NCI-H748 treated with DMSO at 0.1 percent for 48 hours (cell line): ENCODE data around the gene AMN.

ENCODE experiments used
- DNase-seq: peaks from one replicate; lab custom pipeline; 2025; lab: John Stamatoyannopoulos, UW

The AMN gene

GRCh38 chr14:102927878-102928411 lies 5.5 kb downstream of the AMN start:
- no peak for DNase-seq

GRCh38 chr14:102928412-102929240 lies 6.2 kb downstream of the AMN start:
- DNase-seq = peak; percentile 62

DNA sequence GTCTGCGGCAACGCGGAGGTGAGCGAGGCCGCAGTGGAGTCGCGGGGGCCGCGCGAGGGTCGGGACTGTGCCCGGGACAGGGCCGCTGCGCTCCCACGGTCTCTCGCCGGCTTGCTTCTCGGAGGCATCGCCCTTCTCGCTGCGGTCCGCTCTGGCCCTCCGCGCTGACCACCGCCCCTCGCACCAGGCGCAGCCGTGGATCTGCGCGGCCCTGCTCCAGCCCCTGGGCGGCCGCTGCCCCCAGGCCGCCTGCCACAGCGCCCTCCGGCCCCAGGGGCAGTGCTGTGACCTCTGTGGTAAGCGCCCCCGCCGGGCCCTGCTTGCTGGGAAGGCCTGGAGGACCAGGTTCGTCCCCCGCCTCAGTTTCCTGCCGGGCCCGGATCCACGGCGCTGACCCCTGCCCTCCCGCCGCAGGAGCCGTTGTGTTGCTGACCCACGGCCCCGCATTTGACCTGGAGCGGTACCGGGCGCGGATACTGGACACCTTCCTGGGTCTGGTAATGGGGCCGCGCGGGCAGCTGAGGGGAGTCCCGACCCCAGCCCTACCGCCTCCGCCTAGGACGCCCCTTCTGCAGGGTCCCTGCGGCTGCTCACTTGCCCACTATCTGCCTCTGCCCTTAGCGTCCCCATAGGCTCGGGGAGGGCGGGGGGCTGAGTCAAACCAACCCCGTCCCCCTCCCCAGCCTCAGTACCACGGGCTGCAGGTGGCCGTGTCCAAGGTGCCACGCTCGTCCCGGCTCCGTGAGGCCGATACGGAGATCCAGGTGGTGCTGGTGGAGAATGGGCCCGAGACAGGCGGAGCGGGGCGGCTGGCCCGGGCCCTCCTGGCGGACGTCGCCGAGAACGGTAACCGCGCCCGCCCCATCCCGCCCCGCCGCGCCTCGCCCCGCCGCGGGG lies 7.0 kb downstream of the AMN start:
- DNase-seq = no peak

DNA sequence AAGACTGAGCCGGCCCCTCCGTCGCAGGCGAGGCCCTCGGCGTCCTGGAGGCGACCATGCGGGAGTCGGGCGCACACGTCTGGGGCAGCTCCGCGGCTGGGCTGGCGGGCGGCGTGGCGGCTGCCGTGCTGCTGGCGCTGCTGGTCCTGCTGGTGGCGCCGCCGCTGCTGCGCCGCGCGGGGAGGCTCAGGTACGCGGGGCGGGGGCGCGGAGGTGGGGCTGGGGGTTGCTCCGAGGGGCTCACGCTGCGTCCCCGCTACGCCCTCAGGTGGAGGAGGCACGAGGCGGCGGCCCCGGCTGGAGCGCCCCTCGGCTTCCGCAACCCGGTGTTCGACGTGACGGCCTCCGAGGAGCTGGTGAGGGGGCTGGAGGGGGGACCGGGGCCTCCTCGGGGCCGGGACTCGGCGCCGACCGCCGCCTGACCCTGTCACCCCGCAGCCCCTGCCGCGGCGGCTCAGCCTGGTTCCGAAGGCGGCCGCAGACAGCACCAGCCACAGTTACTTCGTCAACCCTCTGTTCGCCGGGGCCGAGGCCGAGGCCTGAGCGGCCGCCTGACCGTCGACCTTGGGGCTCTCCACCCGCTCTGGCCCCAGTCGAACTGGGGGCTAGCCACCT lies 7.8 kb downstream of the AMN start:
- no peak for DNase-seq

DNA sequence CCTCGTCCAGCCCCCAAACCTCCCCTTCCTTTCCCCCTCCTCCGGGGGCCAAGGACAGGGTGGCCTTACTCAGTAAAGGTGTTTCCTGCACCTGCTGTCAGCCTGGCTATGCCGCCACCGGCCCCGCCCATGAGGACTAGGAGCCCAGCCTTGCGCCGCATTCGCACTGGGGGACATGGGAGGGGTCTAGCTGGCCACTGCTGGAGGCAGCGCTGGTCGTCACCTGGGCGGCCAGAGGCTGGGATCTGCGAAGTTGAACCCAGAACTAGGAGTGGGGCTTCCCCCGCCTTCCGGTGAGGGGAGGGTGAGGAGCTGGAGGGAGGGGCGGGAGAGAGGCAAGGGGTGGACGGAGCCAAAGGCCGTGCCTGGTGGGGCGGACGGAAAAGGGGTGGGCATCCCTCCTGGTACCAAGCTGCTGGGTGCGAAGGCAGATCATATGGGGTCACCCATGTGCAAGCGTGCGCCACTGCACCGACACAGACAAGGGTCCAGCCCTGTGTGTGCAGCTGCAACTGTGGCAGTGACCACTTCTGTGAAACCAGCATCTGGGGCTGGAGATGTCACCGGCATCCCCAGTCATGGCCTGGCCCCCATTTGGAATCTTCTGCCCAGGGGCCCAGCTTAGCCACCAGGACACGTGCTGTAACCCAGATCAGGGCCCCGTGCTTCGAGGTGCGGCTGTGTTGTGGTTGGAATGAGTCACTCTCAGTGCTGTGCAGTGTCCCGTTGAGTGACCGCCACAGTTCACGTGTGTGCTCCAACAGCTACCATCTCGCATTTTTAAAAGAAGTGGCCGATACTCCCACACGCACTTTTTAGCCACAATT lies 8.5 kb downstream of the AMN start:
- DNase-seq = no peak

GRCh38 chr14:102931580-102932285 lies 9.3 kb downstream of the AMN start:
- DNase-seq = no peak

GRCh38 chr14:102932484-102933248 lies 10.2 kb downstream of the AMN start:
- no peak for DNase-seq

- no peak for DNase-seq
These were observed 11.3 kb downstream of the AMN start for GRCh38 chr14:102933618-102934231.

DNA sequence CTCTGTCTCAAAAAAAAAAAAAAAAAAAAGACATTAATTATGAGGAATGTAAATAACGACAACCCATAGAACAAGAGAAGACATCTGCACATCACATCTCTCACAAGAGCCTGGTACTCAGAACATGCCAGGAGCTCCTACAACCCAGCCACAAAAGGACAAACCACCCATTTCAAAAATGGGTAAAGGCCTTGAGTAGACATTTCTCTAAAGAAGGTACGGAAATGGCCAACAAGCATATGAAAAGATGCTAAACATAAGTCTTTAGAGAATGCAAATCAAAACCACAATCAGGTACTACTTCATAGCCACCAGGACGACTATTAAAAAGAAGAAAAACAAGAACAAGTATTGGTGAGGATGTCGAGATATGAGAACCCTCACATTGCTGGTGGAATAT lies 13.3 kb downstream of the AMN start:
- DNase-seq = no peak

- no peak for DNase-seq
These were observed 15.1 kb downstream of the AMN start for GRCh38 chr14:102937331-102938175.

GRCh38 chr14:102938191-102938590 lies 15.7 kb downstream of the AMN start:
- DNase-seq = no peak

DNA sequence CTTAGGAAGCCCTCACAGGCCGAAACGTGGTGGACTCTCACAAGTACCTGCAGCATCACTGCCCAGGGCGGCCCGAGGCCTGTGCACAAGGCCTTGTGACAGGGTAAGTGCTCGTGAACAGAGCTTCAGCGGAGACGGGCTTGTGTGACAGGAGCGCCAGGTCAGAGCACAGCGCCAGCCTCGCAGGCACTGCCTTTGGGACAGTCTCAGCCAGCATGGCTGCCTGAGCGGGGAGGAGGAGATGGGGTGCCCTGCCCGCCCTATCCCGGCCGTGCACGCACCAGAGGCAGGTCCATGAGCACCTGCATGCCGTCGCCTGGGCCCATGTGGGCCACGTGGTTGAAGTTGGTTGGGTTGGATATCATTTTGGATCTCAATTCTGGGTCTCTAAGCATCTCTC lies 16.9 kb downstream of the AMN start:
- DNase-seq = no peak

DNA sequence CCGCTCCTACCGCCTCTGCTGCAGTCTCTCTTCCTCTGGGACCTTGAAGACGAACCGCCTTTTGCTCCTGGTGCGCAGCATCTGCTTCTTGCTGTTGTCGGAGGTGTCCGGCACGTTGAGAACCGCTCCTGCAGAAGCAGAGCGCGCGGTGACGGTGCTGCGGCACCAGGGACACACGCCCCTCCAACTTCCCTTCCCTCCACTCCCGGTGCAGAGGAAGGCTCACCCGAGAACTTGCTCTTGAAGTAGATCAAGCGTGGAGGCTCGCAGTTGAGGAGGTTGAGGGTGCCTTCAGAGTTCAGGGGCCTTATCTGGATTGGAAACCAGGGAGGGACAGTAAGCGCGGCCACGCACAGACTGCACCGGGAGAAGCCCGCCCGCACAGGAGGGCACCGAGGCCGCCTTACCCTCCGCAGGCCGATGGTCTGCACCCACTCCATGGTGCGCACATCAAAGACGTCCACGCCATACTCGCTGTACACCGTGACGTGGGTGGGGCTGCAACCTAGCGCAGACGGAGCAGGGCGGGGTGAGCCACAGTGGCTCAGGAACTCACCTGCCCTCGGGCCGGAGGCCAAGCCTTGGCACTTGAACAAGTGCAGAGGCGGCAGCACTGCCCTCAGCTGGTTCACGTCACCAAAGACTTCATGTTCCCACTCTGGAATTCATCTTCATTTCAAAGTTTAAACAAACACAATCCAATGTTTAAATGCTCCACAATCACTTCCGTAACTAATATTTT lies 17.5 kb downstream of the AMN start:
- no peak for DNase-seq

DNA sequence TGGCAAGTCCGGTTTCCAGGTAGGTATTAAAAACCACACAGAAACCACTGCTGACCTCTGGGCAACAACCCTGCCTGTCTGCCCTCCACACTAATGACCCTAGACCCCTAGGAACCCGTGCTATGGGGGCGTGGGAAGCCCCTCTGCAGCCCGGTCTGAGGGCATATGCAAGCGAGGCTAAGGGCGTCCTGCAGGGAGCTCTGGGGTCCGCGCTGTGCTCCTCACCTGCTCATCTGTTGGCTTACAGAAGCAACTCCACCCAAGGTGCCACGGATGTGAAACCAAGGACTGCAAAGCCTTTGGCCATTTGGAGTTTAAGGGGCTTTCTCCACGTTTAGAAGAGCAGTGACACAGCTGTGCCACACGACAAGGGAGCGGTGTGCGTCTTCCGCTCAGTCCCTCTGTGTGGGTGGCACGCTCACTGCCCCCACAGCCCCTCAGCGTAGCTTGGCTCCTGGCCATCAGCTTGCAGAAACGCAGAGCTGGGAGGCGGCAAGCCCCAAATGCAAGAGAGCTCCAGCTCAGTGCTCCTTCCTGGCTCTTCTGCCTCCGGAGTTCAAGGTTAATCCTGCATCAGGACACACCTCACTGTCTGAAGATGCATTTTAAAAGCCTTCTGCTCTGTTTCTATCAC lies 18.4 kb downstream of the AMN start:
- no peak for DNase-seq

GRCh38 chr14:102941419-102942011 lies 19.1 kb downstream of the AMN start:
- DNase-seq = no peak

DNA sequence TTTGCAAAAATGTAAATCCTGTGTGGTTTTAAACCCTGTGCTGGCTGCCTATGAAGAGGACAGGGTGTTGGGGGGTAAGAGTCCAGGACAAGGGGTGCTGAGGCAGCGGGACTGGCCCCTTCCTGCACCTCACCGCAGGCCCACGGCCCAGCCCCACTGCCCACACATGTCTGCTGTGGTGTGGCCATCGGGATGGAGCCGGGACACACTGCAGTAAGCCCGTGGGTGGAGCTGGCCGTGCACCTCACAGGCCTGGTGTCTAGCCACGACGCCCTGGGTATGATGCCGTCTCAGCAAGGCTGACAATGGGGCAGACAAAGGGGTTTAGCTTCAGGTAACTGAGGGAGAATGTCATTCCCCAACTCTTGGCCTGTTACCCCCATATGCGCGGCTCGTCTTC lies 19.6 kb downstream of the AMN start:
- no peak for DNase-seq

DNA sequence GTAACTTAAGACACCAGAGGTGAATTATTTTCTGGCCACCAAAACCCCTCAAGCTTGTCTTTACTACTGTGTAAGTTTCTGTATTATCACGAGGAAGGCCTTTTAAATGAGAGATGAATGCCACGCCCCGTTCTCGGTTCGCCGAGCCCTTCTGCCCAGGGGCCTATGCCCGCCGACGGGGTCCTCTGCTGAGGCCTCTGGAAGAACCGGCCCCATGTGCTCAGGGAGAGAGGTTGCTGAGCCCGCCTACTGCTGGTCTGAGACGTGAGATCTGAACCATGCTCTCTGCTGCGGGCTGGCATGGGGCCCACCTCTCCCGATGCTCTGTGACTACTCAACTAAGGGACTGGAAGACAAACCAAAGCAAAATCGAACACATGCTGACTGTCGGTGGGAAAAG lies 21.0 kb downstream of the AMN start:
- no peak for DNase-seq
